H1 (cell line): ENCODE results near the gene PMP22. TPM values are rescaled to one million over a fixed set of nuclear protein-coding genes. Genes with fewer than 3 reads are reported as not detected.

Experiments used
- NANOG ChIP-seq: IDR thresholded peaks from 2 replicates; pipeline ENCODE4 v1.6.1; 2011; ENCODE audit warnings: low read length, low read depth, mild to moderate bottlenecking, inconsistent platforms; ENCODE audit not compliant: insufficient read depth, poor library complexity, severe bottlenecking
- NRF1 ChIP-seq: IDR thresholded peaks from 2 replicates; pipeline ENCODE4 v1.6.1; 2011; ENCODE audit warnings: mild to moderate bottlenecking, low read depth, low read length, improper control_type of control experiment
- TAF1 ChIP-seq: IDR thresholded peaks from 2 replicates; pipeline ENCODE4 v1.6.1; 2011; ENCODE audit warnings: mild to moderate bottlenecking, low read depth, low read length
- TAF7 ChIP-seq: optimal IDR thresholded peaks from 2 replicates; pipeline ENCODE3; 2011; ENCODE audit warnings: low read depth, mild to moderate bottlenecking, inconsistent platforms, low read length, moderate library complexity, borderline replicate concordance
- polyA plus RNA-seq, 7 experiments: library from polyadenylated mRNA; depleted of rRNA in 3 of 7; stranded (reverse) in 5 of 7; unstranded in 2 of 7; fragments of >200 nt in 5 of 7; fragments of 200-250 nt in 2 of 7; gene quantifications; 1 replicate in 5 of 7; 2 replicates in 1 of 7; 4 replicates in 1 of 7; pipeline versions ENCODE4 v1.2.1 to v1.2.3, GENCODE V29; 2011 to 2013; ENCODE audit warnings: missing spikeins in 2 of 7, mixed read lengths in 2 of 7
- total RNA-seq: library from RNA; stranded (reverse); fragmentation: NEBNext Ultra II Directional; extraction: Animal tissue kit (Norgen Biotek cat#: 25700); gene quantifications from 2 replicates; pipeline ENCODE4 v1.2.1, GENCODE V29; 2021
- TF ChIP-seq, protein P1 (sequence below): fragments of 300-600 bp; sonication (generic); IDR thresholded peaks from 2 replicates; pipeline ENCODE4 v1.7.1; 2012; ENCODE audit warnings: low read length, moderate library complexity, mild to moderate bottlenecking, inconsistent platforms; ENCODE audit not compliant: insufficient replicate concordance
- TF ChIP-seq, protein P2 (sequence below), 3 experiments: IDR thresholded peaks; 1 replicate in 2 of 3; 2 replicates in 1 of 3; pipeline versions ENCODE4 v1.5.1 to v1.6.1; 2011; ENCODE audit warnings: low read length in 3 of 3, mild to moderate bottlenecking in 3 of 3, inconsistent platforms in 2 of 3, low read depth in 1 of 3, moderate library complexity in 1 of 3; ENCODE audit not compliant: insufficient read depth in 1 of 3; ENCODE audit errors: control extremely low read depth in 1 of 3
- TF ChIP-seq, protein P3 (sequence below): IDR thresholded peaks from 2 replicates; pipeline ENCODE4 v1.6.1; 2011; ENCODE audit warnings: low read length, improper control_type of control experiment

The PMP22 gene
- total and polyA plus RNA-seq, 2 of the 8 experiments (the other 6 are each of a cell fraction or from before 2014, with no cell fraction given) = 0.84 to 4.9 TPM

DNA sequence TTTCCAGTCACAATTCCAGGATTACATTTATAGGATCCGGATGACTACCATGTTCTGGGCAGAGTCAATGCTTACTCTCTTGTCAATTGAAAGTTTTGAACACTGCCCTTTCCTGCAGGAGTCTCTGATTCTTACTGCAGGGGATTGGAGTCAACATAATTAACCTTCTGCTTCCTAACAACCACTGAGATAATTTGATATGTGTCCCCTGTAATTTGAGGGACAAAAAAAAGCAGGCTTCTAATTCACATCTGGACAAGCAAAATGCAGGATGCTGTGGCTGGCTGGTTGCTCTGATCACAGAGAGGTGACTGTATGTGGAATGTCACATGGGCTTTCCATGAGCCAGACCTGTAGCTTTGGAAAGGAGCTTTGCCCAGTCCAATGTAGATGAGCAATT is 54.9 kb downstream of the PMP22 start (continued):
- TF ChIP-seq, protein P1, sequence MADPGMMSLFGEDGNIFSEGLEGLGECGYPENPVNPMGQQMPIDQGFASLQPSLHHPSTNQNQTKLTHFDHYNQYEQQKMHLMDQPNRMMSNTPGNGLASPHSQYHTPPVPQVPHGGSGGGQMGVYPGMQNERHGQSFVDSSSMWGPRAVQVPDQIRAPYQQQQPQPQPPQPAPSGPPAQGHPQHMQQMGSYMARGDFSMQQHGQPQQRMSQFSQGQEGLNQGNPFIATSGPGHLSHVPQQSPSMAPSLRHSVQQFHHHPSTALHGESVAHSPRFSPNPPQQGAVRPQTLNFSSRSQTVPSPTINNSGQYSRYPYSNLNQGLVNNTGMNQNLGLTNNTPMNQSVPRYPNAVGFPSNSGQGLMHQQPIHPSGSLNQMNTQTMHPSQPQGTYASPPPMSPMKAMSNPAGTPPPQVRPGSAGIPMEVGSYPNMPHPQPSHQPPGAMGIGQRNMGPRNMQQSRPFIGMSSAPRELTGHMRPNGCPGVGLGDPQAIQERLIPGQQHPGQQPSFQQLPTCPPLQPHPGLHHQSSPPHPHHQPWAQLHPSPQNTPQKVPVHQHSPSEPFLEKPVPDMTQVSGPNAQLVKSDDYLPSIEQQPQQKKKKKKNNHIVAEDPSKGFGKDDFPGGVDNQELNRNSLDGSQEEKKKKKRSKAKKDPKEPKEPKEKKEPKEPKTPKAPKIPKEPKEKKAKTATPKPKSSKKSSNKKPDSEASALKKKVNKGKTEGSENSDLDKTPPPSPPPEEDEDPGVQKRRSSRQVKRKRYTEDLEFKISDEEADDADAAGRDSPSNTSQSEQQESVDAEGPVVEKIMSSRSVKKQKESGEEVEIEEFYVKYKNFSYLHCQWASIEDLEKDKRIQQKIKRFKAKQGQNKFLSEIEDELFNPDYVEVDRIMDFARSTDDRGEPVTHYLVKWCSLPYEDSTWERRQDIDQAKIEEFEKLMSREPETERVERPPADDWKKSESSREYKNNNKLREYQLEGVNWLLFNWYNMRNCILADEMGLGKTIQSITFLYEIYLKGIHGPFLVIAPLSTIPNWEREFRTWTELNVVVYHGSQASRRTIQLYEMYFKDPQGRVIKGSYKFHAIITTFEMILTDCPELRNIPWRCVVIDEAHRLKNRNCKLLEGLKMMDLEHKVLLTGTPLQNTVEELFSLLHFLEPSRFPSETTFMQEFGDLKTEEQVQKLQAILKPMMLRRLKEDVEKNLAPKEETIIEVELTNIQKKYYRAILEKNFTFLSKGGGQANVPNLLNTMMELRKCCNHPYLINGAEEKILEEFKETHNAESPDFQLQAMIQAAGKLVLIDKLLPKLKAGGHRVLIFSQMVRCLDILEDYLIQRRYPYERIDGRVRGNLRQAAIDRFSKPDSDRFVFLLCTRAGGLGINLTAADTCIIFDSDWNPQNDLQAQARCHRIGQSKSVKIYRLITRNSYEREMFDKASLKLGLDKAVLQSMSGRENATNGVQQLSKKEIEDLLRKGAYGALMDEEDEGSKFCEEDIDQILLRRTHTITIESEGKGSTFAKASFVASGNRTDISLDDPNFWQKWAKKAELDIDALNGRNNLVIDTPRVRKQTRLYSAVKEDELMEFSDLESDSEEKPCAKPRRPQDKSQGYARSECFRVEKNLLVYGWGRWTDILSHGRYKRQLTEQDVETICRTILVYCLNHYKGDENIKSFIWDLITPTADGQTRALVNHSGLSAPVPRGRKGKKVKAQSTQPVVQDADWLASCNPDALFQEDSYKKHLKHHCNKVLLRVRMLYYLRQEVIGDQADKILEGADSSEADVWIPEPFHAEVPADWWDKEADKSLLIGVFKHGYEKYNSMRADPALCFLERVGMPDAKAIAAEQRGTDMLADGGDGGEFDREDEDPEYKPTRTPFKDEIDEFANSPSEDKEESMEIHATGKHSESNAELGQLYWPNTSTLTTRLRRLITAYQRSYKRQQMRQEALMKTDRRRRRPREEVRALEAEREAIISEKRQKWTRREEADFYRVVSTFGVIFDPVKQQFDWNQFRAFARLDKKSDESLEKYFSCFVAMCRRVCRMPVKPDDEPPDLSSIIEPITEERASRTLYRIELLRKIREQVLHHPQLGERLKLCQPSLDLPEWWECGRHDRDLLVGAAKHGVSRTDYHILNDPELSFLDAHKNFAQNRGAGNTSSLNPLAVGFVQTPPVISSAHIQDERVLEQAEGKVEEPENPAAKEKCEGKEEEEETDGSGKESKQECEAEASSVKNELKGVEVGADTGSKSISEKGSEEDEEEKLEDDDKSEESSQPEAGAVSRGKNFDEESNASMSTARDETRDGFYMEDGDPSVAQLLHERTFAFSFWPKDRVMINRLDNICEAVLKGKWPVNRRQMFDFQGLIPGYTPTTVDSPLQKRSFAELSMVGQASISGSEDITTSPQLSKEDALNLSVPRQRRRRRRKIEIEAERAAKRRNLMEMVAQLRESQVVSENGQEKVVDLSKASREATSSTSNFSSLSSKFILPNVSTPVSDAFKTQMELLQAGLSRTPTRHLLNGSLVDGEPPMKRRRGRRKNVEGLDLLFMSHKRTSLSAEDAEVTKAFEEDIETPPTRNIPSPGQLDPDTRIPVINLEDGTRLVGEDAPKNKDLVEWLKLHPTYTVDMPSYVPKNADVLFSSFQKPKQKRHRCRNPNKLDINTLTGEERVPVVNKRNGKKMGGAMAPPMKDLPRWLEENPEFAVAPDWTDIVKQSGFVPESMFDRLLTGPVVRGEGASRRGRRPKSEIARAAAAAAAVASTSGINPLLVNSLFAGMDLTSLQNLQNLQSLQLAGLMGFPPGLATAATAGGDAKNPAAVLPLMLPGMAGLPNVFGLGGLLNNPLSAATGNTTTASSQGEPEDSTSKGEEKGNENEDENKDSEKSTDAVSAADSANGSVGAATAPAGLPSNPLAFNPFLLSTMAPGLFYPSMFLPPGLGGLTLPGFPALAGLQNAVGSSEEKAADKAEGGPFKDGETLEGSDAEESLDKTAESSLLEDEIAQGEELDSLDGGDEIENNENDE = no peak
- no peak for TF ChIP-seq NANOG
- TF ChIP-seq NRF1 = no peak
- TF ChIP-seq, protein P2, sequence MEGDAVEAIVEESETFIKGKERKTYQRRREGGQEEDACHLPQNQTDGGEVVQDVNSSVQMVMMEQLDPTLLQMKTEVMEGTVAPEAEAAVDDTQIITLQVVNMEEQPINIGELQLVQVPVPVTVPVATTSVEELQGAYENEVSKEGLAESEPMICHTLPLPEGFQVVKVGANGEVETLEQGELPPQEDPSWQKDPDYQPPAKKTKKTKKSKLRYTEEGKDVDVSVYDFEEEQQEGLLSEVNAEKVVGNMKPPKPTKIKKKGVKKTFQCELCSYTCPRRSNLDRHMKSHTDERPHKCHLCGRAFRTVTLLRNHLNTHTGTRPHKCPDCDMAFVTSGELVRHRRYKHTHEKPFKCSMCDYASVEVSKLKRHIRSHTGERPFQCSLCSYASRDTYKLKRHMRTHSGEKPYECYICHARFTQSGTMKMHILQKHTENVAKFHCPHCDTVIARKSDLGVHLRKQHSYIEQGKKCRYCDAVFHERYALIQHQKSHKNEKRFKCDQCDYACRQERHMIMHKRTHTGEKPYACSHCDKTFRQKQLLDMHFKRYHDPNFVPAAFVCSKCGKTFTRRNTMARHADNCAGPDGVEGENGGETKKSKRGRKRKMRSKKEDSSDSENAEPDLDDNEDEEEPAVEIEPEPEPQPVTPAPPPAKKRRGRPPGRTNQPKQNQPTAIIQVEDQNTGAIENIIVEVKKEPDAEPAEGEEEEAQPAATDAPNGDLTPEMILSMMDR (IDR thresholded peaks at IDR 0.05; ENCODE audit: control extremely low read depth in 1 of 3, insufficient read depth in 1 of 3, low read depth in 1 of 3, low read length in 3 of 3) = no peak
- TF ChIP-seq TAF1 = no peak
- TF ChIP-seq TAF7 = no peak
- TF ChIP-seq, protein P3, sequence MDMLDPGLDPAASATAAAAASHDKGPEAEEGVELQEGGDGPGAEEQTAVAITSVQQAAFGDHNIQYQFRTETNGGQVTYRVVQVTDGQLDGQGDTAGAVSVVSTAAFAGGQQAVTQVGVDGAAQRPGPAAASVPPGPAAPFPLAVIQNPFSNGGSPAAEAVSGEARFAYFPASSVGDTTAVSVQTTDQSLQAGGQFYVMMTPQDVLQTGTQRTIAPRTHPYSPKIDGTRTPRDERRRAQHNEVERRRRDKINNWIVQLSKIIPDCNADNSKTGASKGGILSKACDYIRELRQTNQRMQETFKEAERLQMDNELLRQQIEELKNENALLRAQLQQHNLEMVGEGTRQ = no peak
